ENCODE data around the gene DRAM1. TPM values are rescaled to one million over a fixed set of nuclear protein-coding genes. Genes with fewer than 3 reads are reported as not detected.

Gene DRAM1
- total RNA-seq, 1 donor from 2014 or later, result 5.9 TPM

DNA sequence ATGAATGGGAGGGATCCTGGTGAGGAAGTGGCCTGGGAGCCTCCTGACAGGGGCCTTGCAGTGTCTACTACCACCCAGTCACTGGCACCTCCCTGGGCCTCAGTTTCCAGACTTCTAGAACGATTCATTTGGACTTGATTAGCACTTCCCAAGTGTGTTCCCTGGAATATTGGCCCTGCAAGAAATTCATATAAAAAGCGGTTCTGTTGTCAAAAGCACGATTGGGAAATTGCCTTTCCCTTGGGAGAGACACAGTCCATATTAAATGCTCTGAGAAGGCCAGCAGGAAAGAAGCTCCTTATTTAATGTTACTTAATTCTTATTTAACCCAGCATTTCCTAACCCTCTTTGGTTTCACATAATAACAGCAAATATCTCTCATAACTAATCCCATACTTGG lies 61.9 kb downstream of the DRAM1 start:
- intact Hi-C loops (cut with micrococcal nuclease), result loop anchor here (1.0 to 10.0 kb wide), 10 partner anchors 181 to 938 kb away; partner anchors contain the start of genes NUP37, PARPBP and PMCH

DNA sequence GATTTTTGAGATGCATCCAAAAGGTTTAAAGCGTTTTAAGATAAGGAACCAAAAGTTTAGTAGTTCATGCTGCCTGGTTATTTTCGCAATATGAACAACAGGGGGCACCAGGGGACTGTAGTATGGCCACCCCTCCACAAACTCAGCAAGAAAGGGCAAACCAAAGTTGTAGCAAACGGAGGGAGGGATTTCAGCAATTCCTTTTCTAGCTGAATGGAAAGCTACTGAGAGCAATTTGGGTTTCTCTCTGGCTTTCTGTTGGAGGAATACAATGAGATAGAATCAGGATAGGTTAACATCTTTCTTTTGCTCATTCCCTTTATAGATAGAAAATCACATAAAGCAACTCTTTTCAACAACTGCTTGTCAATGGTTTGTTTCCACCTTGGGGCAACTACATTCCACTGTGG lies 62.5 kb downstream of the DRAM1 start:
- intact Hi-C loops (cut with micrococcal nuclease), result loop anchor here (1.0 to 10.0 kb wide), 14 partner anchors 155 to 1605 kb away; partner anchors contain the start of genes NUP37, PARPBP and PMCH

DNA sequence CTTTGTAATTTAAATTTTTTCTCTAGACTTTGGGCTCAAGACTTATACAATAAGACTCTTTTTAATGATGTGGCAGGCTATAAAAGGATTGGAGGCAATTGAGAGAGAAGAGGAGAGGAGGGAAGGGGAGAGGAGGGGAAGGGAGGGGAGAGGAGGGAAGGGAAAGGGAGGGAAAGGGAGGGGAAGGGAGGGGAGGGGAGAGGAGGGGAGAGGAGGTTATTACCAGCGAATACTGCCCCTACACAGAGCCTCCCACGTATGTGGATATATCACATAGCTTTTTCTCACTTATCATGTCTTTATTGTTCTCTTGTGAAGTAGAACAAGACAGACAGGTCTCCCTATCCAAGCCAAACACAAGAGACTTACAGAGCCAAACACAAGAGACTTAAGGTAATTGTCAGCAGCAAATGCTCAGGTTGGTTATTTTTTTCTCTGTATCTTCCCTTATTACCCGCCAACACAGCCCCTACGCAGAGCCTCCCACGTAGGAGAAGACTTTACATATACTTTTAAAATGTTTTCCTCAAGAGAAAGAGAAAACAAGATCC lies 63.1 kb downstream of the DRAM1 start:
- intact Hi-C loops (cut with micrococcal nuclease), result loop anchor here (1.0 to 10.0 kb wide), 4 partner anchors 155 to 1604 kb away; no protein-coding TSS in a partner anchor

DNA sequence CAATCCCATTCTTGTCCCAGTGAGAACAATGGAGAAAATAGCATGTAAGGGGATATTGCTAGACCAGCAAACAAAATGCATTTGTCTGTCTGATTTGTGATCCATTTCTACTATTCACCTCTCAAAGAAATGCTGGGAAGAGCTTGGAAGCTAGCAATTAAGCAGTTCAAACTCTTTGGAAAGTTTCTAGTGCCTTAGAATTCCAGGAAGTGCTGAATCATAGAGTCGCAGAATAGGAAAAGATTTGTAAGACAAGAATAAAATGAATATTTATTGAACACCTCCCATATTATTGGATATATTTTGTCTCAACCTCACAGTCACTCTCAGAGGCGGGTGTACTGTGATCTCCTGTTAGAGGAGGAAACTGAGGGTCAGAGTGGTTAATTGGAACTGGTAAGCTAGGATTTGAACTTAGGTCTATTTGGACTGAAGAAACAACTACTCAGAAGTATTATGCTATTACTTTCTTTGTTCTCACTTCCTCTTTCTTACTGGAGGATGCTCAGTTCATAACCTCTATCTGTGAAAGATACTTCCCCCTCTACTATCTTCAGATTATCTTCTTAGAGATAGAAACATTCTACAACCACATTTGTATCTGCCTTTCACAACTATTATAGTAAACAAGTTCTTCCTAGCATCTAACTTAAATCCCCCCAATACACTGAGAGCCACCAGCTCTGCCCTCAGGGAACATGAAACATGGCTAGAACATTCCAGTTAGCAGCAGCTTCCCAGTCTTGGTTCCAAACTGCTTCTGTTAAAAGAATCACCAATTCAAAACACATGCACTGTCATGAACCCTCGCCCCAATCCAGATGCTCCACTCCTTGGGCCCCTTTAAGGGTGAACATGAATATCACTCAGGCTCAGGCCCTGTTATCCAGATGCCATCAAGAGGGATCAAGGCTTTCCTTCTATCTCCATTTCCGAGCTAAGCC lies 64.2 kb downstream of the DRAM1 start:
- intact Hi-C loops (cut with micrococcal nuclease), result loop anchor here (10.0 kb wide), 1 partner anchor 1603 kb away; no protein-coding TSS in a partner anchor

DNA sequence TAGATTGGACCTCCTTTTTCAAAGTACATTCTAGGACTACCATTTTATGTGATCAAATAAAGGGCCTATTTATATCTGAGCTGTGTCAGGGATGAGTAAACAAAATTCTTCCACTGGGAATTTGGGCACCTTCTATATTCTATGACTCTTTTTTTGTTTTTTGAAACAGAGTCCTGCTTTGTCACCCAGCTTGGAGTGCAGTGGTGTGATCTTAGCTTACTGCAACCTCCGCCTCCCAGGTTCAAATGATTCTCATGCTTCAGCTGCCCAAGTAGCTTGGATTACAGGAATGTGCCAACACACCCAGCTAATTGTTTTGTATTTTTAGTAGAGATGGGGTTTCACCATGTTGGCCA lies 64.8 kb downstream of the DRAM1 start:
- intact Hi-C loops (cut with micrococcal nuclease), result loop anchor here (10.0 kb wide), 1 partner anchor 1603 kb away; no protein-coding TSS in a partner anchor

DNA sequence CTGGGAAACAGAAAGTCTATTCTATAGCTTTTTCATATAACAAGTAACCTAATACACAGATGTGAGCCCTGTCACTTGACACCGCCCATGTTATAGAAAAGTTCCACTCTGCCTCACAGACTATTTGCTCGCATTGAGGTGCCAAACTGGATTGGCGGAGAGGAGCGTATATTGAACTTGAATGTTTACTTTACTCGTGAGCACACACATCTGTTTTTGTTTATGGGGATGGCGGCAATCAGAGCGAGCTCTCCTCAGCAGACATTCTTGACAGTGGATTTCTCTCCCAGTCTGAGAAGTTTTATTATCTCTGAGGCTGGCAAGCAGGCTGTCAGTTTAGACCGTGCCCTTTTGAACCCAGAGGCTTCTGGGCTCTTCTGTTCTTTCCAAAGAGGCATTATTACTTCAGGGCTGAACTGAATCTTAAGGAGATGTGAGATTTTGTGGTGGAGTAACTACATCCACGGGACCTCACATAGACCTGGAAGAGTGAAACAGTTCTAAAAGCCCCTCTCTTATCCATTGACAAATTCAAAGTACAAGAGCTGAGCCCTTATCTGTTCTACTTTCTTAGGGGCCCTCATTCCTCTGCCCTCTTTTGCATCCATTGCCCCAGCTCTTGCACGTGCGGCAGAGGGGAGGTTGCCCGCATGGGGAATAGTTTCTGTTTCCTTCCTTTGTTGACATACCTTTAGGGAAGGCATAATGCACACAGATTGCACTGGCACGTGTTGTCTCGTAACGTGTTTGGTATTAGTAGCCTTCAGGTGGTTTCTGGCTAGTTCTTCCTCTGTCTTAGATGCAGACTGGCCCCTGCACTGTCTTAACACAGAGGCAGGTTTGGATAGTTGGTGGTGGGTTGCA lies 68.2 kb downstream of the DRAM1 start:
- intact Hi-C loops (cut with micrococcal nuclease), result loop anchor here (10.0 kb wide), 1 partner anchor 1599 kb away; no protein-coding TSS in a partner anchor

DNA sequence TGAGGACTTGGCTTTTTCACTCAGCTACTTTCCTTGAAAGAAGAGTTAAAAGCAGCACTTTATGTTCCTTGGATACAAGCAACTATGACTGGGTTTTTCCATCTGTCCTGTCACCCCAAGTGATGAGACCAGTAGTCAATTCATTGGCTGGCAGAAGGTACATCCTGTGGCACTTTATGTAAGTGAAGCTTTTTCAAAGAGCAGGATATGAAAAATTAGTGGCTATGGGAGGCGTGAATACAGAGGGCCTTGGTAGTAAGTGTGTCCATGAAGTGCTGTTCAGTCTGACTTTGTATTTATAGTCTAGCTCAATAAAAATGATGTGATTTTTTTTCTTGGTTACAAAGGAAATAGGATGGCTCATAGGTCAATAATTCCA lies 68.8 kb downstream of the DRAM1 start:
- intact Hi-C loops (cut with micrococcal nuclease), result loop anchor here (10.0 kb wide), 1 partner anchor 1599 kb away; no protein-coding TSS in a partner anchor

DNA sequence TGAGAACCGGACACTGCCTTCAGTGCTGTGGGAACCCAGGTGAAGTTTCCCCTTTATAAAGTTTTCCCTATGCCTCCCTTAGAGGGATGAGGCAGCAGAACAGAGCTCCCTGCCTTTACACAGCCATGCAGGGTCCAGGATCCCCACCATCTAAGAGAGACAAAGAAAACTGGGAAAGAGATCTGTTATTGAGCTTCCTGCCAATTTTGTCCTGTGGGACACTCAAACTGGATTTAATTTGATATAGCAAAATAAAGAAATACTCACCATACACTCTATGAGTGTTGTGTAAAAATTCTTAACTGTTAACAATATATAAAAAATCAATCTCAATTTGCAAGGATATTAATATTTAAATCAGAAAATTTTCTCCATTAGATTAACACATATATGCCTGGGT lies 69.9 kb downstream of the DRAM1 start:
- intact Hi-C loops (cut with micrococcal nuclease), result loop anchor here (10.0 kb wide), 1 partner anchor 1597 kb away; no protein-coding TSS in a partner anchor

DNA sequence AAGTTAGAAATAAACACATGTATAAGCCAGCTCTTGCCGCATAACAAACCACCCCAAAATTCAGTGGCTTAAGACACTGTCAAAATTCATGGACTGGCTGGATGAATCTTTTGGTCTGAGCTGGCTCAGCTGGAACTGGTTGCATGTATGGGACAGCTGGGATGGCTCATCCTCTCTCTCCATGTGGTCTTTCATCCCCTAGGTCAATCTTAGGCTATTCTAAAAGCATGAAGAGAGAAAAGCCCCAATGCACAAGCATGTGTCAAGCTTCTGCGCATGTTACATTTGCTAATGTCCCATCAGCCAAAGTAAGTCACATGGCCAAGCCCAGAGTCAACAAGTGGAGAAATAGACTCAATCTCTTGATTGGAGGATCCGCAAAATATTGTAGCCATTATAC lies 71.0 kb downstream of the DRAM1 start:
- intact Hi-C loops (cut with micrococcal nuclease), result loop anchor here (10.0 kb wide), 1 partner anchor 1596 kb away; no protein-coding TSS in a partner anchor

DNA sequence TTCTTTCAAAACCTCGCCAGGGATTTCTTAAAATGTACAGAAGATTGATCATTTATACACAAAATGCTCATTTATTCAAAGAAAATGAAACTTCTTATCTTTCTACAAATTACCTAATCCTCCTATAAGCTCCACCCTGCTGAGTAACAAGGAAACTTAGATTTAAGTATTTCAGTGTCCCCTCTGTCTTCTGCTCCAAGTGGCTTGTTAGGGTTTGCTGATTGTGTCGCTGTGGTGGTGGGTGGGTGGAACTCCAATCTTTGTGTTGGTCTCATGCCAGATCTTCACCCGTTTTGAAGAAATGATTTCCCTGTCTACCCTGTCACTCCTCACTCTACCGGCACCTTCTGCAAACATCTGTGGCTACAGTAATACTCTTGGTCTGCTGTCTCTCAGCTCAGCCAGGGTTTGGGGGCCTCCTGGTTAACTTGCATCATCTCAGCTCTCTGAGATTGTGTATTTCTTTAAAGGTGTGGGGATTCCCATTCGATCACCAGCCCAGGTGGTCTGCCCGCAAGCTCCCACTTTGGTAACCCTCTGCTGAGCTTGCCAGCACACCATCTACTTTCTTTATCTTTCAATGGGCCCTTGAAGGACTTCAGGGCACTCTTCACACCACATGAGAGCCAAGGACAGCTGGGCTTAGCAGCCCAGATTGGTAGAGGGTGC lies 73.8 kb downstream of the DRAM1 start:
- intact Hi-C loops (cut with micrococcal nuclease), result no loop called here

DNA sequence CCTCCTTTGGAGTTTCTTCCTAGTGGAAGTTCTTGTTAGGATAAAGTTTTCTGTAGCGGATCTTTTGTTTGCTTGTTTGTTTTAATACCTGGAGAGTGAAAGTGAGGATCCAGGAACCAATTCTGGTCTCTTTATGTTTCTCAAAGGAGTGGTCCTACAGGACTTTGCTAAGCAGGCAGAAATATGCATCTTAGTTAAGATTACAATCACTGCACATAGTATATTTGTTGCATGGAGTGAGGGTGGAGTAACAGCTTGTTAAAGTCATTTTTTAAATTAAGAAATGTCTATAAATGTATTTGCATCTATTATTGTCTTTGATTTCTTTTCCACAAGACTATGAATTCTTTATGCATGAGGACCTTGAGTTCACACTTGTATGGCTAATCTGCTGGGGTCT lies 76.7 kb downstream of the DRAM1 start:
- intact Hi-C loops (cut with micrococcal nuclease), result no loop called here

DNA sequence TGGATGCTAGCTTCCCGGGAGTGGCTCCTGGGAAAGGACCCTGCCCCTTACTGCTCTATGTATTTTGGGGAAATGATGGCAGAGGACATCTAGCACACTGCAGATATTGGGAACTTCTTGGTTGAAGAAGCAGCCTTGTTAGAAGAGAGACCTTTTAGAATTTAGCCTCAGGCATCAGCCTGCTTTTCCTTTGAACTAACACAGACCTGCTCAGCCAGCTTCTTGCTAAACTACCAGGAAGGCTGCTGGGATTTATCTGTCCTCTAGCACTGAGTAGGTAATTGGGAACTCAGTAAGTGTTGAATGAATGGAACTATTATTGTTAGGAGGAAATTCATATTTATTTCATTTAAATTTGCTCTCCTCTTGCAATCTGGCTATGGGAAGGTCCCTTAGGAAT lies 77.3 kb downstream of the DRAM1 start:
- intact Hi-C loops (cut with micrococcal nuclease), result no loop called here

DNA sequence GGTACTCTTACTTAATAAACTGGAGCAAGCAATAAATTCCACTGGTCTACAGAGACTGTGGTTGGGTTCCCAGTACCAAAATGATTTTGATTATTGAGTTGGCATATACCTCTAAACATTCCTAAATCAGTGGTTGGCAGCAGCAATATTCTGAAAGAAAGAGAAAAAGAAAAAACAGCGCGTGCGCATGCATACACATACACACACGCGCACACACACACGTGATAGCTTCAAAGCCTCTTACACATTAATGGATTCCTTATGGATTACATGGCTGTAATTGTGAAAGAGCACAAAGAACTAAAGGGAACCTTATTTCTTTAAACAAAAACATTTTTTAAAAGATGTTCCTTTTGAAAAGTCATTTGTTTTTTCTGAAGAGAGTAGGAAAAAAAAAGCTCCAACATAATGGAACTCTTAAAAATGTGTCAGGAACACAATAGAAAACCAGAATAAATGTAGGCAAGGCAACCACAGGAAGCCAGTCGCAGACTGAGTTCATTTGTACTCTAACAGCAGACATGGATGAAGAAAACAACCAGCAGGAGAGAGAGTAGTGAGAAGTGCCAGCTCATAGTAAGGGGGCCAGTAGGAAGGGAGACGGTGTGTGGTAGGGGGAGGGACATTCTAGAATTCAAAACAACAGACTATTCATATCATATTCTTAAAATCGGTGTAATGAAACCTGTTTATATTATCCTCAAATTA lies 80.0 kb downstream of the DRAM1 start:
- intact Hi-C loops (cut with micrococcal nuclease), result no loop called here

DNA sequence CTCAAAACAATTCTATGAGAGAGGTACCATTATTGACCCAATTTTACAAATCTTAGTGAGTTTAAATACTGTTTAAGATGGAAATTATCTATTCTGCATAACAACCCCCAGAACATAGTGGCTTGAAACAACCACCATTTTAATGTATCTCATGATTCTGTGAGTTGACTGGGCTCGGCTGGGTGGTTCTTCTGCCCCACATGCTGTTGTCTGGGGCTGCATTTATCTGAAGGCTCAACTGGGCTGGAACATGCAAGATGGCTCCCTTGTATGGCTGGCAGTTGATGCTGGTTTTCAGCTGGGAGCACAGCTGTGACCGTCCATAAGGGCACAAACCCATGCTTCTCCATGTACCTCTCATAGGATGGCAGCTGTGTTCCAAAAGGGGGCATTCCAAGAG lies 82.2 kb downstream of the DRAM1 start:
- intact Hi-C loops (cut with micrococcal nuclease), result no loop called here

DNA sequence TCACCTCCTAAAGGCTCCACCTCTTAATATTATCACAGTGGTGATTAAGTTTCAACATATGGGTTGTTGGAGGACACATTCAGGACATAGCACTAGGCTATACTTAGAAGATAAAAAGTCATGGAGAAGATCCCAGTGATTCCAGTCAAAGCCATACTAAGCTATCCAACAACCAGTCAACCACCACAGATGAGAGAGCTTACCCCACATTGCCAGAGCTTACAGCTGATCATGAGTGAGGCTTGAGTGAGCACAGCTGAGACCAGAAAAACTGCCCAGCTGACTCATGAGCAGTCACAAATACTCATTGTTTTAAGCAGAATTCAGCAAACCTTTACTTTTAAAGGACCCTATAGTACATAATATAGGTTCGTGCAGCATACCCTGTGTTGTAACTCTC lies 85.1 kb downstream of the DRAM1 start:
- intact Hi-C loops (cut with micrococcal nuclease), result no loop called here

DNA sequence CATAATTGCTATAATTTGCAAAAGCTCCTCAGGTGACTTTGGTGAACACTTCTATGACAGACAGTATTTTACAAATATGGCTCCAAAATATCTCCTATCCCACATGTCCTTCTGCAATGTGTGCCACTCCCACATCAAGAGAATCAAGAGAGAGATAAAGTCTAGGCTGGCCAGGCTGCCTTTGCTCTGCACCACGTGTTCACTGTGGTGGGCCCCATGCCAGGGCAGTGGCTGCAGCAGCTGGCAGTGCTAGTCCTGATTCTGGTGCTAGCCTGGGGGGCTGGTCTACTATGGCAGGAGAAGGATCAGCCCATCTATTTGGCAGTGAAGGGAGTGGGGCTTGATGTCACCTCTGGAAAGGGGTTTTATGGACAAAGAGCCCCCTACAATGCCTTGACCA lies 86.3 kb downstream of the DRAM1 start:
- intact Hi-C loops (cut with micrococcal nuclease), result no loop called here

DNA sequence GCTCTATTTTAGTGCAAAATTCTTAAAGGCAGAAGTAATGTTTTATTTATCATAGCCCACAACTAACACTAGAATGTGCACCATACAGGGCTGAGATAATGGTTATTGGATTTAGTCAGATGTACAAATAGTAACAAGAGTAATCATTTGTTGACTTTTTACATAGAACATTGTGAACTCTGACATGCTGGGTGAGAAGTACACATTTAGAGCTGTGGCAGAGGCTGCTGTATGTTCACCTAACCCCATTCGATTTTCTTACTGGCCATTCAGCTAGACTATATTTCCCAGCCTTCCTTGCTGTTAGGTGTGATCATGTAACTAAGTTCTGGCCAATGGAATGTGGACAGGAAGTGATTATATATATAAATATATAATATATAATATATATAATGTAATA lies 89.1 kb downstream of the DRAM1 start:
- intact Hi-C loops (cut with micrococcal nuclease), result no loop called here

DNA sequence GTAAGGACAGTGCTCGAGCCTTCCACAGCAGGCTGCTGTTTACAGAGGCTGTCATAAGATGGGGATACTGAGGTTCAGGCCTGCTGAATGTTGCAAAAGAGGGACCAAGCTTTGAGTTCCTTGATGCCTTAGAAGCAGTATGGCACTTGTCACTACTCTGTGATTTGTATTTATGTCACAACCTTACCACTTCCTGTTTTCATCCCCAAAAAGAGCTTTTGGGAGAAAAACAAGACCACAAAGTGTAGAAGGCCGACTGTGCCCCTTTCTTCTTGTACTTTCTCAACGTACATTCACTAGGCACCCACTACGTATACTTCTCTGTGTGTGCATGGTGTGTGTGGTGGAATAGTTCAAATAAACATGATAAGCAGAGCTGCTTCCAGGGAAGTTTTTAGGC lies 90.1 kb downstream of the DRAM1 start:
- intact Hi-C loops (cut with micrococcal nuclease), result no loop called here

DNA sequence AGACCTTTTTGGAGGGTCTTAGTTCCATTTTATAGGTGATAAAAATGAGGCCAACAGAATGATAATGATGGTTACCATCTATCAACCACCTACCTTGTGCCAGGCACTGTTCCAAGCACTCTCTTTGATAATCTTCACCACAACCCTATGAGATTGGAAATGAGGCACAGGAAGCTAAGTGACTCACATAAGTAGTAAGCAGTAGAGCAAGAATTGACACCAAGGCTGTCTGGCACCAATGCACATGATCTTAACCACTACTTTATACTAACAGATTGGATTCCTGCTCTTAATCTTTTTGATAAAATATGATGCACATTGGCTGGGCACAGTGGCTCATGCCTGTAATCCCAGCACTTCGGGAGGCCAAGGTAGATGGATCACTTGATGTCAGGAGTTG lies 91.4 kb downstream of the DRAM1 start:
- intact Hi-C loops (cut with micrococcal nuclease), result no loop called here

All from T-helper 1 cell treated with Interleukin-12 subunit alpha and Interleukin-12 subunit beta and Interleukin-4 antibody, amounts not matched to agents 30 ng/mL and 1 ng/mL, for 36 hours (primary cell).